KMS-11 (cell line): ENCODE measurements around the gene AFF3.

ENCODE experiments used
- H2AFZ ChIP-seq: fragments of 200-600 bp; sonication (generic); 2 replicates; pipeline ENCODE4 v1.6.1; 2016; ENCODE audit warnings: antibody characterized with exemption, mixed run types, low read depth
- H3K27ac ChIP-seq: fragments of 200-600 bp; sonication (generic); 2 replicates; pipeline ENCODE4 v1.6.1; 2016; ENCODE audit warnings: mild to moderate bottlenecking, mixed run types
- H3K27me3 ChIP-seq: fragments of 200-600 bp; sonication (generic); 2 replicates; pipeline ENCODE4 v1.6.1; 2017; ENCODE audit warnings: mild to moderate bottlenecking, low read depth, mixed run types, moderate library complexity; ENCODE audit not compliant: insufficient read depth
- H3K36me3 ChIP-seq: fragments of 200-600 bp; sonication (generic); 2 replicates; pipeline ENCODE4 v1.6.1; 2017; ENCODE audit warnings: mild to moderate bottlenecking, mixed run types; ENCODE audit not compliant: insufficient read depth
- H3K4me1 ChIP-seq: fragments of 200-600 bp; sonication (generic); 2 replicates; pipeline ENCODE4 v1.6.1; 2016; ENCODE audit warnings: mild to moderate bottlenecking, low read depth, mixed run types; ENCODE audit not compliant: poor library complexity, severe bottlenecking
- H3K4me2 ChIP-seq: fragments of 200-600 bp; sonication (generic); 2 replicates; pipeline ENCODE4 v1.7.0; 2016; ENCODE audit warnings: mild to moderate bottlenecking, mixed run types
- H3K4me3 ChIP-seq: fragments of 200-600 bp; sonication (generic); IDR thresholded peaks from 2 replicates; pipeline ENCODE4 v1.6.1; 2017; ENCODE audit warnings: low read depth, low read length, mixed read lengths; ENCODE audit not compliant: insufficient read depth
- H3K79me2 ChIP-seq: fragments of 200-600 bp; sonication (generic); 2 replicates; pipeline ENCODE4 v1.6.1; 2016; ENCODE audit warnings: low read depth, mixed run types; ENCODE audit not compliant: insufficient read depth
- H3K9ac ChIP-seq: fragments of 200-600 bp; sonication (generic); 2 replicates; pipeline ENCODE4 v1.6.1; 2016; ENCODE audit warnings: mild to moderate bottlenecking, mixed run types
- H4K20me1 ChIP-seq: fragments of 200-600 bp; sonication (generic); 2 replicates; pipeline ENCODE4 v1.6.1; 2016; ENCODE audit warnings: mild to moderate bottlenecking, mixed run types; ENCODE audit not compliant: insufficient read depth
- TF ChIP-seq, protein P1 (sequence below): fragments of 200-600 bp; sonication (generic); conservative IDR thresholded peaks from 2 replicates; pipeline ENCODE4 v1.6.1; 2017; ENCODE audit warnings: low read depth, mild to moderate bottlenecking, antibody characterized with exemption, low read length, moderate library complexity, mixed read lengths

AFF3 gene

DNA sequence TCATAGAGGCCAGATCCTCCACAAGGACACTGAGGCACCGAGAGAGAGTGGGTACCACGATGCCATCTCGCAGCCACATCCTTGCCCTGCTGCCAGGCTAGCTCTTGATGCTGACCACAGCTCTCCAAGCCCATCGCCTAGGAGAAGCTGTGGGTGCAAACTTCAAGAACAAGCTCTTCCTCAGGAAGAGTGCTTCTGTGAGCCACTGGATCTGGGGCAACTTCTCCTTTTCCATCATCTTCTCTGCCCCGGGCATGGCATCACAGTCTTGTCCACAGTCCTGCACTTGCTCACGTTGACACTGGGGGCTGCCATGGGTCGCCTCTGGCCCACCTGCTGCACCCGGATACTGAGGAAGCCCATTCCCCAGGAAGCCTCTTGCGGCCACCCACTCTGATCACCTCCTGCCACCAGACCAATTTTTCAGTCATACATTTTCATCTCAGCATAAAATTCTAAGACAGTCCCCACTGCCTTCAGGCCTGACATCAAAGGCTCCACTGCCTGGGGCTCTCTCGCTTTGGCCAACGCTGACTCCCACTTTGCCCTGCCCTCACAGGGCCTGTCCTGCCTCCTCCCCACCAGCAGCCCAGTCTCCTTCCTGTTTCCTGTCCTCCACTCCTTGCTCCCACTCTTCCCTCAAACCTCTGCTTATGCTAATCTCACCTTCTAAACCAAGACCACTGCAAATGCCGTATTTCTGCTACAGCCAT lies 243.9 kb downstream of the AFF3 start:
- no peak overlapping the region for H3K4me2 ChIP-seq
- H3K79me2 ChIP-seq = no peaks in the 10 kb centered on the region
- H3K36me3 ChIP-seq = no peaks in the 10 kb centered on the region
- no peaks in the 10 kb centered on the region for H4K20me1 ChIP-seq
- TF ChIP-seq, protein P1, sequence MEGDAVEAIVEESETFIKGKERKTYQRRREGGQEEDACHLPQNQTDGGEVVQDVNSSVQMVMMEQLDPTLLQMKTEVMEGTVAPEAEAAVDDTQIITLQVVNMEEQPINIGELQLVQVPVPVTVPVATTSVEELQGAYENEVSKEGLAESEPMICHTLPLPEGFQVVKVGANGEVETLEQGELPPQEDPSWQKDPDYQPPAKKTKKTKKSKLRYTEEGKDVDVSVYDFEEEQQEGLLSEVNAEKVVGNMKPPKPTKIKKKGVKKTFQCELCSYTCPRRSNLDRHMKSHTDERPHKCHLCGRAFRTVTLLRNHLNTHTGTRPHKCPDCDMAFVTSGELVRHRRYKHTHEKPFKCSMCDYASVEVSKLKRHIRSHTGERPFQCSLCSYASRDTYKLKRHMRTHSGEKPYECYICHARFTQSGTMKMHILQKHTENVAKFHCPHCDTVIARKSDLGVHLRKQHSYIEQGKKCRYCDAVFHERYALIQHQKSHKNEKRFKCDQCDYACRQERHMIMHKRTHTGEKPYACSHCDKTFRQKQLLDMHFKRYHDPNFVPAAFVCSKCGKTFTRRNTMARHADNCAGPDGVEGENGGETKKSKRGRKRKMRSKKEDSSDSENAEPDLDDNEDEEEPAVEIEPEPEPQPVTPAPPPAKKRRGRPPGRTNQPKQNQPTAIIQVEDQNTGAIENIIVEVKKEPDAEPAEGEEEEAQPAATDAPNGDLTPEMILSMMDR = no peak
- H2AFZ ChIP-seq = no peak overlapping the region
- H3K9ac ChIP-seq = no peak overlapping the region
- H3K4me3 ChIP-seq = no peak overlapping the region
- no peaks in the 10 kb centered on the region for H3K27me3 ChIP-seq
- H3K4me1 ChIP-seq = no peaks in the 10 kb centered on the region
- no peak overlapping the region for H3K27ac ChIP-seq

DNA sequence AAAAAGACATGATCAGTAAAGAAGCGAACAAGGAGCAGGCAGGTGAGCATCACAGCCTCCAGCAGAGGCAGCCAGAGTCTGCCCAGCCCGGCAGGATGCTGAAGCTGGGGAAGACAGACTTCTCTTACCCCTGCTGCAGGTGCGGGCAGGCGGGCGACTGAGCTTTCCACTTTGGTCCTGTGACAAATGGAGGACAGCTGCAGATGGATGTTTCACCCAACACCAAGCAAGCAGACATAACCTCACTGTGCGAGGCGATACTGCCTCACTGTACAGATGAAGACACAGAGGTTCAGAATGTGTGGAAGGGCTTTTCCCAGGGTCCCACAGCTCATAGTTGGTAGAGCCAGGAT lies 251.0 kb downstream of the AFF3 start:
- no peaks in the 10 kb centered on the region for H3K36me3 ChIP-seq
- TF ChIP-seq, protein P1 = no peak
- no peaks in the 10 kb centered on the region for H3K79me2 ChIP-seq
- no peak overlapping the region for H2AFZ ChIP-seq
- H3K27ac ChIP-seq = no peak overlapping the region
- H3K4me2 ChIP-seq = no peak overlapping the region
- H3K9ac ChIP-seq = no peak overlapping the region
- H3K4me1 ChIP-seq = no peaks in the 10 kb centered on the region
- H3K27me3 ChIP-seq = no peaks in the 10 kb centered on the region
- H3K4me3 ChIP-seq = no peak overlapping the region
- no peaks in the 10 kb centered on the region for H4K20me1 ChIP-seq

DNA sequence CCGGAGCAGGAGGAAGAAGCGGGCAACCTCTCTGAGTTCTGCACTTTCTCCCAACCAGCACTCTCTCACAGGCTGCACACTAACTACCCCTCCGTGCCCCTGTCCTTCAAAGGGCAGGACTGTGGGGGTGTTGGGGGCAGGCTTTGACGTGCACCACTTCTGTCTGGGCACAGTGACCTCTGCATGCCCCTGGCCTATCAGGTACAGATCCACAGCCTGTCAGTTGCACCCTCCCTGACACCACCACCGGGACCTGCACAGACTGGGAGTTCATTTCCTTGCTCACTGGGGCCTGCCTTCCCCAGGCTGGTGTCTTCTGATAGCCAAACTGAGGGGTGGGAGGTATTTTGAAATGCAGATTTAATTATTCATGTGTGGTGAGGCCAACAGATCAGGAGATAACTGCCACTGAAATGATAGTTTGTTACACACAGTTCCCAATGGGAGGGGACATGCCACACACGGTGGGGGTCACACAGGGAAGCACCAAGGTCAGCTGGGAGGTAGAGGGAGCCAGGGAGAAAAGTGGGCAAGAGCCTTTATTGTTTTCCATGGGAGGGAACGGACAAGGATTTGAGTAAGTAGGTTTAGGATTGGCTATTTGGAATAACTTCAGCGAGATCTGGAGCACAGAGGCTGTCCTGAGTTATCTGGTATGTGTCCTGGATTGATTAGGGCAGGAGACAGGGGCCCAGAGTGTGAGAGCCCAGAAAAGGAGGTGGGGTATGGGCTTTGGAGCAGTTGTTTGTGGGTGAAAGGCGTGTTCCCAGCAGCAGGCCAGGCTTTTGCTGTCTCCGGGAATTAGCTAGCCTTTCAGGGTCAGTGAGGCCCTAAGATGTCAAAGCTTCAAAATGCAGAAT lies 251.6 kb downstream of the AFF3 start:
- Histone ChIP-seq H3K27ac (no peak overlapping the region), H3K4me2 (no peak overlapping the region)

DNA sequence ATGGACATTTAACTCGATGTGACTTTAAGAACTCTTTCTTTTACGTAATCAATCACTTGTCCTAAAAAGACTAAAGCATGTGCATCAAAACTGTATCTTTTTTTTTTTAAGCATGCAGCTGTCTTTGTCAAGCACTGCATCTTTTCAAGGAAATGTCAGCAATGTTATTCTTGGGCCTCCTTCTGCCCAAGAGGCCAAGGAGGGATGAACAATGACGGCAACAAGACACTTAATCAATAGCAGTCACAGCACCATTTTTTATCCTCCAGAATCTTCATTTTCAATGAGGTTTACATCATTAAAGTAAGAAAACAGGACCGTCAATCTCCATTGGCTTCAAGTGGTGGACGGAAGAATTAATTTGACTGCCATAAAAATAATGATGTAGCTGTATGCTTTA lies 253.8 kb downstream of the AFF3 start:
- H3K27me3 ChIP-seq = no peaks in the 10 kb centered on the region
- TF ChIP-seq, protein P1 = no peak

More for the DNA sequence above, 251.6 kb downstream of the AFF3 start:
- Histone ChIP-seq H3K9ac (no peak overlapping the region), H2AFZ (no peak overlapping the region), H3K36me3 (no peaks in the 10 kb centered on the region), H3K4me3 (no peak overlapping the region), H3K27me3 (no peaks in the 10 kb centered on the region), H3K79me2 (no peaks in the 10 kb centered on the region), H3K4me1 (no peaks in the 10 kb centered on the region), H4K20me1 (no peaks in the 10 kb centered on the region)
- TF ChIP-seq, protein P1 = no peak

More for the DNA sequence above, 253.8 kb downstream of the AFF3 start:
- no peak overlapping the region for H3K4me2 ChIP-seq
- H3K4me3 ChIP-seq = no peak overlapping the region
- no peaks in the 10 kb centered on the region for H4K20me1 ChIP-seq
- H3K36me3 ChIP-seq = no peaks in the 10 kb centered on the region
- H3K27ac ChIP-seq = no peak overlapping the region
- no peaks in the 10 kb centered on the region for H3K4me1 ChIP-seq
- no peak overlapping the region for H3K9ac ChIP-seq
- no peaks in the 10 kb centered on the region for H3K79me2 ChIP-seq
- no peak overlapping the region for H2AFZ ChIP-seq
